Stimulated activated CD8-positive, alpha-beta memory T cell treated with anti-CD3 and anti-CD28 coated beads, Interleukin-12 subunit alpha, Interleukin-12 subunit beta, amount 100 ng/mL, for 24 hours (primary cell): ENCODE measurements around the gene ARHGAP11A.

ENCODE experiments used
- DNase-seq: peaks from one replicate; pipeline ENCODE4 v3.0.0-alpha.2; 2020; ENCODE audit errors: extremely low read depth

ARHGAP11A gene

GRCh38 chr15:32656091-32656490 lies 40.8 kb downstream of the ARHGAP11A start:
- no peak for DNase-seq

GRCh38 chr15:32656496-32656895 lies 41.2 kb downstream of the ARHGAP11A start:
- no peak for DNase-seq

GRCh38 chr15:32657198-32657883 lies 42.0 kb downstream of the ARHGAP11A start:
- no peak for DNase-seq

GRCh38 chr15:32657941-32658340 lies 42.6 kb downstream of the ARHGAP11A start:
- DNase-seq = no peak

- DNase-seq = no peak
These were observed 44.2 kb downstream of the ARHGAP11A start for GRCh38 chr15:32659340-32660155.

- no peak for DNase-seq
These were observed 48.4 kb downstream of the ARHGAP11A start for GRCh38 chr15:32663671-32664070.

- DNase-seq = no peak
These were observed 49.5 kb downstream of the ARHGAP11A start for GRCh38 chr15:32664796-32665195.

GRCh38 chr15:32667321-32667720 lies 52.0 kb downstream of the ARHGAP11A start:
- DNase-seq = no peak

GRCh38 chr15:32668942-32669341 lies 53.6 kb downstream of the ARHGAP11A start:
- DNase-seq = no peak

GRCh38 chr15:32669896-32670611 lies 54.8 kb downstream of the ARHGAP11A start:
- no peak for DNase-seq

GRCh38 chr15:32670623-32671022 lies 55.3 kb downstream of the ARHGAP11A start:
- no peak for DNase-seq

- no peak for DNase-seq
These were observed 56.3 kb downstream of the ARHGAP11A start for GRCh38 chr15:32671339-32672325.

- DNase-seq = no peak
These were observed 59.4 kb downstream of the ARHGAP11A start for GRCh38 chr15:32674681-32675080.

GRCh38 chr15:32675466-32675865 lies 60.2 kb downstream of the ARHGAP11A start:
- DNase-seq = no peak

GRCh38 chr15:32676169-32676568 lies 60.9 kb downstream of the ARHGAP11A start:
- no peak for DNase-seq

- no peak for DNase-seq
These were observed 62.0 kb downstream of the ARHGAP11A start for GRCh38 chr15:32677238-32677750.

- no peak for DNase-seq
These were observed 64.0 kb downstream of the ARHGAP11A start for GRCh38 chr15:32679298-32679690.

- no peak for DNase-seq
These were observed 67.3 kb downstream of the ARHGAP11A start for GRCh38 chr15:32682569-32682968.

GRCh38 chr15:32682977-32683630 lies 67.8 kb downstream of the ARHGAP11A start:
- no peak for DNase-seq

- DNase-seq = no peak
These were observed 68.7 kb downstream of the ARHGAP11A start for GRCh38 chr15:32683906-32684584.
